Gastroesophageal sphincter (tissue), 3 donors: ENCODE data around the gene ALDOC.

Experiments used
- POLR2A ChIP-seq, 2 donors: fragments of 450-650 bp; IDR thresholded peaks; one replicate each; pipeline ENCODE4 v1.6.1; 2017; ENCODE audit warnings: antibody characterized with exemption in 2 of 2, mild to moderate bottlenecking in 2 of 2, moderate library complexity in 1 of 2
- TF ChIP-seq, protein P1 (sequence below), 4 experiments: fragments of 200-600 bp in 2 of 4; fragments of 450-650 bp in 2 of 4; sonication (generic) in 1 of 4; IDR thresholded peaks; one replicate each; pipeline ENCODE4 v1.5.1; 2017 to 2019; ENCODE audit warnings: antibody characterized with exemption in 4 of 4, mild to moderate bottlenecking in 2 of 4, moderate library complexity in 2 of 4

GRCh38 chr17:28549236-28550132 lies 27.2 kb downstream of the ALDOC start:
- TF ChIP-seq, protein P1, sequence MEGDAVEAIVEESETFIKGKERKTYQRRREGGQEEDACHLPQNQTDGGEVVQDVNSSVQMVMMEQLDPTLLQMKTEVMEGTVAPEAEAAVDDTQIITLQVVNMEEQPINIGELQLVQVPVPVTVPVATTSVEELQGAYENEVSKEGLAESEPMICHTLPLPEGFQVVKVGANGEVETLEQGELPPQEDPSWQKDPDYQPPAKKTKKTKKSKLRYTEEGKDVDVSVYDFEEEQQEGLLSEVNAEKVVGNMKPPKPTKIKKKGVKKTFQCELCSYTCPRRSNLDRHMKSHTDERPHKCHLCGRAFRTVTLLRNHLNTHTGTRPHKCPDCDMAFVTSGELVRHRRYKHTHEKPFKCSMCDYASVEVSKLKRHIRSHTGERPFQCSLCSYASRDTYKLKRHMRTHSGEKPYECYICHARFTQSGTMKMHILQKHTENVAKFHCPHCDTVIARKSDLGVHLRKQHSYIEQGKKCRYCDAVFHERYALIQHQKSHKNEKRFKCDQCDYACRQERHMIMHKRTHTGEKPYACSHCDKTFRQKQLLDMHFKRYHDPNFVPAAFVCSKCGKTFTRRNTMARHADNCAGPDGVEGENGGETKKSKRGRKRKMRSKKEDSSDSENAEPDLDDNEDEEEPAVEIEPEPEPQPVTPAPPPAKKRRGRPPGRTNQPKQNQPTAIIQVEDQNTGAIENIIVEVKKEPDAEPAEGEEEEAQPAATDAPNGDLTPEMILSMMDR (IDR thresholded peaks at IDR 0.05), result no peak
- no peak for TF ChIP-seq POLR2A (IDR thresholded peaks at IDR 0.05)
